Transverse colon (tissue), 3 donors: Measurements from ENCODE around the gene MAST2.

Experiments
- CTCF ChIP-seq, 5 experiments: fragments of 200-600 bp in 3 of 5; fragments of 450-650 bp in 2 of 5; sonication (generic) in 3 of 5; IDR thresholded peaks; 1 replicate in 2 of 5; 2 replicates in 3 of 5; pipeline ENCODE4 v1.5.1; 2016 to 2017; ENCODE audit warnings: antibody characterized with exemption in 5 of 5, inconsistent platforms in 3 of 5, mild to moderate bottlenecking in 2 of 5, moderate library complexity in 1 of 5
- EP300 ChIP-seq: sonication (generic); formaldehyde crosslinking; IDR thresholded peaks from one replicate; pipeline ENCODE4 v1.6.1; 2017; ENCODE audit warnings: antibody characterized with exemption, low read depth
- POLR2A ChIP-seq: fragments of 450-650 bp; IDR thresholded peaks from one replicate; pipeline ENCODE4 v1.6.1; 2016; ENCODE audit warnings: antibody characterized with exemption, mild to moderate bottlenecking, moderate library complexity

- TF ChIP-seq CTCF (IDR thresholded peaks at IDR 0.05) = no peak
- TF ChIP-seq POLR2A = no peak
- peak; percentile 88 for TF ChIP-seq EP300
Observed at GRCh38 chr1:45979074-45979777, 175.8 kb downstream of the MAST2 start.
